ENCODE measurements around the gene CRTC2. TPM values are rescaled to one million over a fixed set of nuclear protein-coding genes. Genes with fewer than 3 reads are reported as not detected.

Gene CRTC2
- total and polyA plus RNA-seq, 12 donors, result 14.6 to 50.5 (median 18.6) TPM

GRCh38 chr1:153977250-153978240 lies 19.1 kb upstream of the CRTC2 start, which contains the start of gene JTB:
Gene JTB, minus strand, starts transcription at chr1:153977674. Its CDS starts 422 bp downstream, at chr1:153977252.
- H3K9me3 ChIP-seq, result no peaks in the 10 kb centered on the region
- H3K36me3 ChIP-seq, result peaks cover 0 to 71% (median 28%) of the 10 kb centered on the region in 9 donors
- intact Hi-C loops (cut with DNase I), result no loop called here
- DNase-seq (peak; percentile 87 to 91), ATAC-seq (peak; percentile 93 to 97 (median 95))
- peak within 1 kb of the TSS; percentile 79 to 98 (median 96) for H3K27ac ChIP-seq
- peak within 1 kb of the TSS; percentile 69 to 99 (median 94) for H3K4me3 ChIP-seq
- H3K4me1 ChIP-seq, result peaks cover 7 to 47% (median 19%) of the 10 kb centered on the region in 9 donors
- 0 to 1% methylated on average over 72 to 75 of the region's 75 CpGs for WGBS, 2 donors
- no peaks in the 10 kb centered on the region for H3K27me3 ChIP-seq
- peak in 1 of 9 donors; percentile 11 for TF ChIP-seq CTCF (IDR thresholded peaks at IDR 0.05)

- ATAC-seq (peak in 6 of 8 donors; percentile 2 to 13 (median 4)), DNase-seq (no peak)
- intact Hi-C loops (cut with DNase I), result no loop called here
- Histone ChIP-seq H3K4me3 (peak overlapping the region; percentile 69 to 99 (median 94)), H3K4me1 (peaks cover 7 to 47% (median 19%) of the 10 kb centered on the region in 9 donors), H3K9me3 (no peaks in the 10 kb centered on the region), H3K36me3 (peaks cover 0 to 66% (median 28%) of the 10 kb centered on the region in 9 donors), H3K27ac (peak overlapping the region; percentile 79 to 98 (median 96)), H3K27me3 (no peaks in the 10 kb centered on the region)
- 0 to 1% methylated on average over 16 of the region's 16 CpGs for WGBS, 2 donors
- TF ChIP-seq CTCF (IDR thresholded peaks at IDR 0.05), result no peak
Observed at GRCh38 chr1:153976819-153977249, 18.4 kb upstream of the CRTC2 start.

GRCh38 chr1:153973525-153973924 lies 15.1 kb upstream of the CRTC2 start:
- peaks cover 0 to 40% (median 28%) of the 10 kb centered on the region in 9 donors for H3K36me3 ChIP-seq
- H3K4me3 ChIP-seq, result no peak overlapping the region
- DNase-seq, result no peak
- WGBS, 2 donors, result 81 to 82% methylated on average over 7 of the region's 7 CpGs
- no peak for TF ChIP-seq CTCF (IDR thresholded peaks at IDR 0.05)
- H3K27ac ChIP-seq, result no peak overlapping the region
- no peak for ATAC-seq
- H3K9me3 ChIP-seq, result no peaks in the 10 kb centered on the region
- H3K4me1 ChIP-seq, result peaks cover 7 to 42% (median 19%) of the 10 kb centered on the region in 9 donors
- intact Hi-C loops (cut with DNase I), result no loop called here
- no peaks in the 10 kb centered on the region for H3K27me3 ChIP-seq

GRCh38 chr1:153973071-153973470 lies 14.7 kb upstream of the CRTC2 start:
- intact Hi-C loops (cut with DNase I), result no loop called here
- Histone ChIP-seq H3K4me3 (no peak overlapping the region), H3K36me3 (peaks cover 0 to 40% (median 28%) of the 10 kb centered on the region in 9 donors), H3K27ac (no peak overlapping the region), H3K4me1 (peaks cover 9 to 42% (median 20%) of the 10 kb centered on the region in 9 donors), H3K27me3 (no peaks in the 10 kb centered on the region), H3K9me3 (no peaks in the 10 kb centered on the region)
- DNase-seq, result no peak
- 90 to 95% methylated on average over 3 of the region's 3 CpGs for WGBS, 2 donors
- TF ChIP-seq CTCF (IDR thresholded peaks at IDR 0.05), result no peak
- no peak for ATAC-seq
